DMS53 treated with DMSO at 0.1 percent for 48 hours (cell line): ENCODE measurements around the gene CLEC18A.
"Not testable (repeated sequence)": the region's sequence is repeated elsewhere in the genome, so short reads cannot be mapped to it uniquely, and the experiment has no call there.

Experiments used
- DNase-seq: peaks from one replicate; lab custom pipeline; 2025; ENCODE audit not compliant: unreplicated experiment; lab: John Stamatoyannopoulos, UW

The CLEC18A gene

GRCh38 chr16:69951017-69951671 is at the start of gene CLEC18A:
TSS of gene CLEC18A (plus strand) at chr16:69951334. CDS start at chr16:69951367, 33 bp downstream.
- not testable (repeated sequence) for DNase-seq

GRCh38 chr16:69903865-69904415 is 47.2 kb upstream of the CLEC18A start:
- no peak for DNase-seq

GRCh38 chr16:69904495-69905170 is 46.5 kb upstream of the CLEC18A start:
- DNase-seq, result no peak

- DNase-seq, result no peak
Measured at GRCh38 chr16:69905171-69905555, 46.0 kb upstream of the CLEC18A start.

GRCh38 chr16:69906838-69907401 is 44.2 kb upstream of the CLEC18A start:
- no peak for DNase-seq

- no peak for DNase-seq
Measured at GRCh38 chr16:69909043-69909442, 42.1 kb upstream of the CLEC18A start.

- no peak for DNase-seq
Measured at GRCh38 chr16:69909760-69910159, 41.4 kb upstream of the CLEC18A start.

GRCh38 chr16:69910964-69911363 is 40.2 kb upstream of the CLEC18A start:
- DNase-seq, result no peak

- no peak for DNase-seq
Measured at GRCh38 chr16:69916462-69916861, 34.7 kb upstream of the CLEC18A start.

GRCh38 chr16:69917311-69917710 is 33.8 kb upstream of the CLEC18A start:
- no peak for DNase-seq

- no peak for DNase-seq
Measured at GRCh38 chr16:69917739-69918138, 33.4 kb upstream of the CLEC18A start.

GRCh38 chr16:69918241-69918640 is 32.9 kb upstream of the CLEC18A start:
- no peak for DNase-seq

- no peak for DNase-seq
Measured at GRCh38 chr16:69921127-69921526, 30.0 kb upstream of the CLEC18A start.

GRCh38 chr16:69922200-69922599 is 28.9 kb upstream of the CLEC18A start:
- no peak for DNase-seq

GRCh38 chr16:69924041-69924775 is 26.9 kb upstream of the CLEC18A start:
- no peak for DNase-seq

- no peak for DNase-seq
Measured at GRCh38 chr16:69924777-69925191, 26.4 kb upstream of the CLEC18A start.

- DNase-seq, result no peak
Measured at GRCh38 chr16:69925311-69925710, 25.8 kb upstream of the CLEC18A start.

GRCh38 chr16:69926241-69926640 is 24.9 kb upstream of the CLEC18A start:
- no peak for DNase-seq

GRCh38 chr16:69927056-69927757 is 23.9 kb upstream of the CLEC18A start:
- no peak for DNase-seq

- no peak for DNase-seq
Measured at GRCh38 chr16:69928856-69929400, 22.2 kb upstream of the CLEC18A start.
